ENCODE data around the gene MTTP.

DNA sequence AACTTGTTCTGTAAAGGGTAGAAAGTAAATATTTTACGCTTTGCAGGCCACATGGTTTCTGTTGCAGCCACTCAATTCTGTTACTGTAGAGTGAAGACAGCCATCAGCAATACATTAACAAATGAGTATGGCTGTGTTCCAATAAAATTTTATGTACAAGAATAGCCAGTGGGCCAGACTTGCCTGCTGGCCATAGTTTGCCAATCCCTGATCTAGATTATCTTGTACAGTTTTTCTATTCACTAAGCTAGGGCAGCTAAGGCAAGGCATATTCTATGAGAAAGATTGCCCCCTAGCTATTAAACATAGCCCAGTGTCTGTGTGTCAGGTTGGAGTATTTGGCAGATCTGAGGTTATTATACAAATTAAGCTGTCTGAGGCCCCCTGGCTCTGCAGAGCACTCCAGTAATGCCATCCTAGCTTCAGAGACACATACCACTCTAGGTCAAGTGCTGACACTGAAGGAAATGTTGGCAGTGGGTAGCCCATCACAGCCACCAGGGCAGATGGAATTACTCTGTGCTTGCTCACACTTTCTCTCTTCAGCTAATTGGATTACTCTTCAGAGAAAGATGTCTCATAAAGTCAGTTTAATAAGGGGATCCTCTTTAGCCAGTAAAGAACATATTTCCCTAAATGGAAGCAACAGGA, 40.7 kb downstream of the MTTP start:
- TF ChIP-seq, protein P1, sequence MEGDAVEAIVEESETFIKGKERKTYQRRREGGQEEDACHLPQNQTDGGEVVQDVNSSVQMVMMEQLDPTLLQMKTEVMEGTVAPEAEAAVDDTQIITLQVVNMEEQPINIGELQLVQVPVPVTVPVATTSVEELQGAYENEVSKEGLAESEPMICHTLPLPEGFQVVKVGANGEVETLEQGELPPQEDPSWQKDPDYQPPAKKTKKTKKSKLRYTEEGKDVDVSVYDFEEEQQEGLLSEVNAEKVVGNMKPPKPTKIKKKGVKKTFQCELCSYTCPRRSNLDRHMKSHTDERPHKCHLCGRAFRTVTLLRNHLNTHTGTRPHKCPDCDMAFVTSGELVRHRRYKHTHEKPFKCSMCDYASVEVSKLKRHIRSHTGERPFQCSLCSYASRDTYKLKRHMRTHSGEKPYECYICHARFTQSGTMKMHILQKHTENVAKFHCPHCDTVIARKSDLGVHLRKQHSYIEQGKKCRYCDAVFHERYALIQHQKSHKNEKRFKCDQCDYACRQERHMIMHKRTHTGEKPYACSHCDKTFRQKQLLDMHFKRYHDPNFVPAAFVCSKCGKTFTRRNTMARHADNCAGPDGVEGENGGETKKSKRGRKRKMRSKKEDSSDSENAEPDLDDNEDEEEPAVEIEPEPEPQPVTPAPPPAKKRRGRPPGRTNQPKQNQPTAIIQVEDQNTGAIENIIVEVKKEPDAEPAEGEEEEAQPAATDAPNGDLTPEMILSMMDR (IDR thresholded peaks at IDR 0.05), result no peak
- no peak for TF ChIP-seq POLR2A (IDR thresholded peaks at IDR 0.05)

Measured in adrenal gland (tissue), 5 donors.